ENCODE results near the gene PFDN2.

The PFDN2 gene

DNA sequence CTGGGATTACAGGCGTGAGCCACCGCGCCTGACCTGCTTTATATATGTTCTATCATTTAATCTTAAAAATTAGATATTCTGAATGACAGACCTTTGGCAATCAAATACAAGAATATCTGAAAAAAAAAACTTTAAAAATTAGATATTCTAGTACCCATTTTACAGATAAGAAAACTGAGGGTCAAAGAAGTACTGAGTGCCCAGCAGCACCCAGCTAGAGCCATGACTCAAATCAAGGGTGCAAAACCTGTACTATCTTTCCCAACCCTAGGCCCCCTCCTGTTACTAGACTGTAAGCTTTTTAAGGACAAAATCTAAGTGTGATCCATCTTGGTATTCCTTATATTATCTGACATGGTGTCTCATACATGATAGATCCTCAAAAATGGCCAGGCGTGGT is 56.4 kb downstream of the PFDN2 start:
- no peaks in the 10 kb centered on the region for H4K20me1 ChIP-seq (ENCODE audit: insufficient read depth)

DNA sequence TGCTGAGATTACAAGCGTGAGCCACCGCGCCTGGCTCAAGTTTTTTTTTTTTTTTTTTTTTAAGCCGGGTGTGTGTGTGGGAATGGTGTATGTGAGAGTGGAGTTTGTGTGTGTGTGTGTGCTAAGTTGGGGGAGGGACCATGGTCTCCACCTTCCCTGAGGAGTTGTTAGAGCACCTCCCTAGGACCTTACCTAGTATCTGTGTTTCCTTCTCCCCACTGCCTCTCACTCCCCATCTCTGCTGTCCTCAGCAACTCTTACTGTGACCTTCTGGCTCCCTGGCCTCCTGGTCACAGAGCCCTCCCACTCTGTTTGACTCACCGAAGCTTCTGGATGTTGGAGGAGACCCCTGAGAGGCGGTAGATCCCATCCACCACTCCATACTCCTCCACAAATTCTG is 58.5 kb downstream of the PFDN2 start:
- Histone ChIP-seq H3K27ac (0 out of 2 replicates have a peak overlapping the region, but pooled peaks have one; percentile 12), H2AFZ (ENCODE audit: low read depth) (no peak overlapping the region), H3K36me3 (ENCODE audit: insufficient read depth) (peaks cover 4% of the 10 kb centered on the region; the same call in 1 of the 2 replicates), H3K4me1 (ENCODE audit: low read depth, poor library complexity, severe bottlenecking) (peaks cover 35% of the 10 kb centered on the region), H4K20me1 (ENCODE audit: insufficient read depth) (no peaks in the 10 kb centered on the region), H3K27me3 (ENCODE audit: insufficient read depth, low read depth) (no peaks in the 10 kb centered on the region), H3K4me3 (IDR thresholded peaks at IDR 0.05; ENCODE audit: insufficient read depth, low read depth, low read length) (no peak overlapping the region), H3K79me2 (ENCODE audit: insufficient read depth, low read depth) (peaks cover 24% of the 10 kb centered on the region), H3K4me2 (no peak overlapping the region; the same call in 1 of the 2 replicates), H3K9ac (no peak overlapping the region)
- TF ChIP-seq, protein P1, sequence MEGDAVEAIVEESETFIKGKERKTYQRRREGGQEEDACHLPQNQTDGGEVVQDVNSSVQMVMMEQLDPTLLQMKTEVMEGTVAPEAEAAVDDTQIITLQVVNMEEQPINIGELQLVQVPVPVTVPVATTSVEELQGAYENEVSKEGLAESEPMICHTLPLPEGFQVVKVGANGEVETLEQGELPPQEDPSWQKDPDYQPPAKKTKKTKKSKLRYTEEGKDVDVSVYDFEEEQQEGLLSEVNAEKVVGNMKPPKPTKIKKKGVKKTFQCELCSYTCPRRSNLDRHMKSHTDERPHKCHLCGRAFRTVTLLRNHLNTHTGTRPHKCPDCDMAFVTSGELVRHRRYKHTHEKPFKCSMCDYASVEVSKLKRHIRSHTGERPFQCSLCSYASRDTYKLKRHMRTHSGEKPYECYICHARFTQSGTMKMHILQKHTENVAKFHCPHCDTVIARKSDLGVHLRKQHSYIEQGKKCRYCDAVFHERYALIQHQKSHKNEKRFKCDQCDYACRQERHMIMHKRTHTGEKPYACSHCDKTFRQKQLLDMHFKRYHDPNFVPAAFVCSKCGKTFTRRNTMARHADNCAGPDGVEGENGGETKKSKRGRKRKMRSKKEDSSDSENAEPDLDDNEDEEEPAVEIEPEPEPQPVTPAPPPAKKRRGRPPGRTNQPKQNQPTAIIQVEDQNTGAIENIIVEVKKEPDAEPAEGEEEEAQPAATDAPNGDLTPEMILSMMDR (conservative IDR thresholded peaks at IDR 0.05; ENCODE audit: low read depth, low read length) = no peak

More for the DNA sequence above, 56.4 kb downstream of the PFDN2 start:
- Histone ChIP-seq H2AFZ (ENCODE audit: low read depth) (no peak overlapping the region), H3K4me1 (ENCODE audit: low read depth, poor library complexity, severe bottlenecking) (peaks cover 48% of the 10 kb centered on the region), H3K36me3 (ENCODE audit: insufficient read depth) (peaks cover 2% of the 10 kb centered on the region; the same call in 1 of the 2 replicates), H3K4me2 (no peak overlapping the region), H3K79me2 (ENCODE audit: insufficient read depth, low read depth) (peaks cover 37% of the 10 kb centered on the region), H3K27ac (no peak overlapping the region), H3K4me3 (IDR thresholded peaks at IDR 0.05; ENCODE audit: insufficient read depth, low read depth, low read length) (no peak overlapping the region), H3K27me3 (ENCODE audit: insufficient read depth, low read depth) (no peaks in the 10 kb centered on the region), H3K9ac (no peak overlapping the region)
- TF ChIP-seq, protein P1 (conservative IDR thresholded peaks at IDR 0.05; ENCODE audit: low read depth, low read length) = no peak

DNA sequence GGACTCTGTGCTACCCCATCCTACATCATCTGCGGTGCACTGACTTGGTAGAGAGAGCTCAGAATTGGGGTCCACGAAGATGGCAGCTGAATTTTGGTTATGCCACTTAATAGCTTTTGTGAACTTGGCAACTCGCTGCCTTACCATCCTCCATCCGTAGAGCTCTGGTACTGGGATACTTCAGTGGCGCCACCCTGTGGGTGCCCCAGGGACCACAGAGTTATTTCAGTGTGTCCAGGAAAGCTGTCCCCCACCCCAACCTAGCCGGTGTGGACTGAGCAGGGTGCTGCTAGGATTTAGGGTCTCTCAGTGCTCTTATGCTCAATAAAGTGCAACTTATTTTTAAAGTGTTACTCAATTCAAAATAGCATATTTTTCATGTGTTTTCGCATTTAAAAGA is 63.0 kb downstream of the PFDN2 start:
- Histone ChIP-seq H4K20me1 (ENCODE audit: insufficient read depth) (no peaks in the 10 kb centered on the region), H3K27ac (no peak overlapping the region), H3K4me1 (ENCODE audit: low read depth, poor library complexity, severe bottlenecking) (peaks cover 8% of the 10 kb centered on the region), H3K4me3 (IDR thresholded peaks at IDR 0.05; ENCODE audit: insufficient read depth, low read depth, low read length) (no peak overlapping the region), H3K9ac (no peak overlapping the region), H3K79me2 (ENCODE audit: insufficient read depth, low read depth) (no peaks in the 10 kb centered on the region), H3K36me3 (ENCODE audit: insufficient read depth) (peaks cover 30% of the 10 kb centered on the region; the same call in 1 of the 2 replicates), H3K4me2 (no peak overlapping the region), H3K27me3 (ENCODE audit: insufficient read depth, low read depth) (no peaks in the 10 kb centered on the region), H2AFZ (ENCODE audit: low read depth) (no peak overlapping the region)
- TF ChIP-seq, protein P1 (conservative IDR thresholded peaks at IDR 0.05; ENCODE audit: low read depth, low read length) = peak; percentile 79

DNA sequence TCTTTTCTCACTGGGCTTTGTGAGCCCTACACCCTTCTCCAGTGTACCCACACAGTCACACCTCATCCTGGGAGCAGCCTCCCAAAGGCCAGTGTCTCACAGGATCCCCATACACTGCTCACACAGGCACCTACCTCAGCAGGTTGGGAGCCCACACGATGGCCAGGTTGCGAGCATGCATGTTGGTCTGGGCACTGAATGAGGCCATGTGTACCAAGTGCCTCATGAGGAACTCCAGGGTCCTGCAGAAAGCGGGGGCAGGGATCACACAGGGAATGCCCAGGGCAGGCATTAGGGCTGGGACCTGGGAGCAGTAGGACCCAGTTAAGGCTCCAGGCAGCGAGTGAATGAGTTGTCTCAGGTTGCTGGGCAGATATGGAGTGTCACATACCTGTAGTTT is 63.6 kb downstream of the PFDN2 start:
- TF ChIP-seq, protein P1 (conservative IDR thresholded peaks at IDR 0.05; ENCODE audit: low read depth, low read length) = no peak
- H3K79me2 ChIP-seq (ENCODE audit: insufficient read depth, low read depth) = no peaks in the 10 kb centered on the region
- no peak overlapping the region for H3K9ac ChIP-seq
- H3K4me3 ChIP-seq (IDR thresholded peaks at IDR 0.05; ENCODE audit: insufficient read depth, low read depth, low read length) = no peak overlapping the region
- no peak overlapping the region for H2AFZ ChIP-seq (ENCODE audit: low read depth)
- no peak overlapping the region for H3K4me2 ChIP-seq
- H3K36me3 ChIP-seq (ENCODE audit: insufficient read depth) = peaks cover 30% of the 10 kb centered on the region; the same call in 1 of the 2 replicates
- H4K20me1 ChIP-seq (ENCODE audit: insufficient read depth) = no peaks in the 10 kb centered on the region
- H3K4me1 ChIP-seq (ENCODE audit: low read depth, poor library complexity, severe bottlenecking) = peaks cover 2% of the 10 kb centered on the region
- no peaks in the 10 kb centered on the region for H3K27me3 ChIP-seq (ENCODE audit: insufficient read depth, low read depth)
- H3K27ac ChIP-seq = no peak overlapping the region

All from KMS-11 (cell line).